Right lobe of liver (tissue), 6 donors: Measurements from ENCODE around the gene PPP1R14B. TPM values are rescaled to one million over a fixed set of nuclear protein-coding genes. Genes with fewer than 3 reads are reported as not detected.

Experiments used
- ATAC-seq, 4 donors: fragments of 200-7000 bp; cut with Tn5 transposase; one replicate each; pipeline ENCODE4 v1.9.1; 2020; ENCODE audit warnings: mild to moderate bottlenecking in 4 of 4, moderate library complexity in 4 of 4
- DNase-seq, 3 donors: peaks; one replicate each; pipeline ENCODE4 v3.0.0-alpha.2; 2020
- H3K27ac ChIP-seq, 3 donors: fragments of 200-600 bp; one replicate each; pipeline ENCODE4 v1.8.0; 2022
- H3K27me3 ChIP-seq, 2 donors: fragments of 200-600 bp; one replicate each; pipeline ENCODE4 v1.8.0; 2022
- H3K36me3 ChIP-seq, 4 donors: fragments of 200-600 bp; sonication (generic) in 1 of 4; one replicate each; pipeline versions ENCODE4 v1.5.1 to v1.8.0; 2017 to 2022; ENCODE audit warnings: control low read depth in 1 of 4
- H3K4me1 ChIP-seq, 4 donors: fragments of 200-600 bp; sonication (generic) in 1 of 4; one replicate each; pipeline versions ENCODE4 v1.5.1 to v1.8.0; 2017 to 2022; ENCODE audit warnings: control low read depth in 1 of 4
- H3K4me3 ChIP-seq, 3 donors: fragments of 200-600 bp; one replicate each; pipeline ENCODE4 v1.8.0; 2022
- H3K9me3 ChIP-seq, 4 donors: fragments of 200-600 bp; sonication (generic) in 1 of 4; one replicate each; pipeline versions ENCODE4 v1.5.1 to v1.8.0; 2017 to 2022; ENCODE audit warnings: control low read depth in 1 of 4
- CTCF ChIP-seq, 4 donors: fragments of 200-600 bp in 3 of 4; fragments of 450-650 bp in 1 of 4; IDR thresholded peaks; one replicate each; pipeline versions ENCODE4 v1.5.1 to v1.8.0; 2016 to 2022; ENCODE audit warnings: antibody characterized with exemption in 4 of 4, mild to moderate bottlenecking in 2 of 4
- POLR2A ChIP-seq: fragments of 450-650 bp; IDR thresholded peaks from one replicate; pipeline ENCODE4 v1.6.1; 2017; ENCODE audit warnings: antibody characterized with exemption, mild to moderate bottlenecking
- WGBS: methylation state at CpG from one replicate; pipeline ENCODE4 v1.1.6; 2018; ENCODE audit warnings: low coverage, low lambda C conversion rate; ENCODE audit not compliant: insufficient coverage; ENCODE audit errors: missing lambda C conversion rate; 5-methylcytosine and 5-hydroxymethylcytosine counted together
- intact Hi-C, 2 donors: fragments of 100-400 bp; cut with DNase I; formaldehyde crosslinking; loops; one replicate each; pipeline versions ENCODE4 v1.11.2 to v1.14.1; 2022
- total RNA-seq, 6 experiments: library from RNA; depleted of rRNA in 2 of 6; stranded (reverse); fragments of >200 nt in 2 of 6; fragmentation: NEBNext Ultra II Directional in 3 of 6; extraction: Animal tissue kit (Norgen Biotek cat#: 25700) in 3 of 6; gene quantifications; one replicate each; pipeline versions ENCODE4 v1.1.0 to v1.2.4, GENCODE V29; 2016 to 2023
- donor health status: DM: no; HTN: yes; CAD: no.
- donor health status: DM: no; HTN: no; CAD: no.
- donor health status: DM: no; HTN: no; CAD: no.
- donor health status: DM: no; HTN: yes; CAD: no.
- donor health status: DM: no; HTN: yes; CAD: no.

The PPP1R14B gene
- total RNA-seq, 6 experiments from 2014 or later: 34.1 to 90.3 (median 49.7) TPM

GRCh38 chr11:64256300-64256699, 9.6 kb upstream of the PPP1R14B start:
- H3K27ac ChIP-seq: no peak overlapping the region
- no peaks in the 10 kb centered on the region for H3K27me3 ChIP-seq
- TF ChIP-seq CTCF (IDR thresholded peaks at IDR 0.05) (no peak), POLR2A (no peak)
- H3K4me1 ChIP-seq: peaks cover 0 to 4% (median 0%) of the 10 kb centered on the region in 4 donors
- intact Hi-C loops: no loop called here
- WGBS: no CpG with 5 or more reads among the region's 15 CpGs
- H3K36me3 ChIP-seq: peaks cover 0 to 5% (median 0%) of the 10 kb centered on the region in 4 donors
- H3K4me3 ChIP-seq: no peak overlapping the region
- DNase-seq: no peak
- H3K9me3 ChIP-seq: no peaks in the 10 kb centered on the region
- ATAC-seq: no peak

GRCh38 chr11:64255135-64256128, 8.7 kb upstream of the PPP1R14B start:
- ATAC-seq (no peak), DNase-seq (no peak)
- Histone ChIP-seq H3K4me1 (peaks cover 0 to 7% (median 3%) of the 10 kb centered on the region in 4 donors), H3K4me3 (no peak overlapping the region), H3K9me3 (no peaks in the 10 kb centered on the region), H3K27me3 (no peaks in the 10 kb centered on the region), H3K36me3 (peaks cover 0 to 5% (median 0%) of the 10 kb centered on the region in 4 donors), H3K27ac (no peak overlapping the region)
- intact Hi-C loops: no loop called here
- 95% methylated on average over 4 of the region's 35 CpGs for WGBS
- no peak for TF ChIP-seq POLR2A
- TF ChIP-seq CTCF (IDR thresholded peaks at IDR 0.05): no peak

- no peak for DNase-seq
- no peak for ATAC-seq
- TF ChIP-seq POLR2A (no peak), CTCF (IDR thresholded peaks at IDR 0.05) (no peak)
- H3K4me3 ChIP-seq: no peak overlapping the region
- peaks cover 0 to 18% (median 8%) of the 10 kb centered on the region in 4 donors for H3K4me1 ChIP-seq
- intact Hi-C loops: no loop called here
- no peak overlapping the region for H3K27ac ChIP-seq
- no peaks in the 10 kb centered on the region for H3K27me3 ChIP-seq
- peaks cover 0 to 5% (median 0%) of the 10 kb centered on the region in 4 donors for H3K36me3 ChIP-seq
- WGBS: no CpG with 5 or more reads among the region's 7 CpGs
- no peaks in the 10 kb centered on the region for H3K9me3 ChIP-seq
Measured at GRCh38 chr11:64254326-64254725, 7.6 kb upstream of the PPP1R14B start.

- Histone ChIP-seq H3K27ac (no peak overlapping the region), H3K4me3 (no peak overlapping the region), H3K27me3 (no peaks in the 10 kb centered on the region), H3K9me3 (no peaks in the 10 kb centered on the region), H3K36me3 (peaks cover 0 to 5% (median 0%) of the 10 kb centered on the region in 4 donors), H3K4me1 (peaks cover 0 to 20% (median 10%) of the 10 kb centered on the region in 4 donors)
- 61% methylated on average over 3 of the region's 5 CpGs for WGBS
- TF ChIP-seq CTCF (IDR thresholded peaks at IDR 0.05) (no peak), POLR2A (no peak)
- intact Hi-C loops: no loop called here
- DNase-seq (no peak), ATAC-seq (no peak)
Measured at GRCh38 chr11:64253481-64253880, 6.7 kb upstream of the PPP1R14B start.
